Panc1 (cell line): Measurements from ENCODE around the gene ACOT13. TPM values are rescaled to one million over a fixed set of nuclear protein-coding genes. Genes with fewer than 3 reads are reported as not detected.
A peak's percentile ranks its signal among the peaks of the same experiment; 100 is the strongest.

Experiments
- ATAC-seq: fragments of 200-7000 bp; cut with Tn5 transposase; 2 replicates; pipeline ENCODE4 v1.9.1; 2020; ENCODE audit warnings: mild to moderate bottlenecking, moderate library complexity
- Bru-seq: library from RNA; stranded (reverse); fragments of 400-500 nt; gene quantifications from one replicate; lab custom pipeline; 2021; lab: Mats Ljungman, UMichigan
- BruChase-seq, 2 experiments: library from RNA; stranded (reverse); fragments of 400-500 nt; gene quantifications; one replicate each; lab custom pipeline; 2021; lab: Mats Ljungman, UMichigan
- BruUV-seq: library from RNA; stranded (reverse); fragments of 400-500 nt; replicated peaks from 2 replicates; lab custom pipeline; 2021; lab: Mats Ljungman, UMichigan
- CTCF ChIA-PET: fragments of 300-600 bp; sonication (Branson Sonifier 250); formaldehyde crosslinking; loops from one replicate; lab custom pipeline; 2022; ENCODE audit warnings: antibody characterized with exemption; lab: Charles Lee
- POLR2A ChIA-PET: fragments of 300-600 bp; sonication (Branson Sonifier 250); formaldehyde crosslinking; loops from one replicate; lab custom pipeline; 2022; ENCODE audit warnings: antibody characterized with exemption; lab: Charles Lee
- DNase-seq: peaks from one replicate; pipeline ENCODE4 v3.0.0-alpha.2; 2010; ENCODE audit warnings: low read depth, low spot score
- H3K27ac ChIP-seq: 2 replicates; pipeline ENCODE4 v1.5.1; 2011; ENCODE audit warnings: mild to moderate bottlenecking, low read length, inconsistent platforms
- H3K27me3 ChIP-seq: fragments of 200-500 bp; sonication (Bioruptor generic); 2 replicates; pipeline ENCODE4 v1.6.0; 2014; ENCODE audit warnings: low read length, inconsistent platforms; ENCODE audit not compliant: control insufficient read depth, insufficient read depth
- H3K36me3 ChIP-seq: fragments of 200-500 bp; sonication (Bioruptor generic); 2 replicates; pipeline ENCODE4 v1.5.1; 2014; ENCODE audit warnings: inconsistent platforms, mild to moderate bottlenecking, low read length, moderate library complexity; ENCODE audit not compliant: control insufficient read depth, insufficient read depth
- H3K4me1 ChIP-seq: 2 replicates; pipeline ENCODE4 v1.5.1; 2011; ENCODE audit warnings: inconsistent platforms, mild to moderate bottlenecking, low read length, moderate library complexity; ENCODE audit not compliant: control insufficient read depth, insufficient read depth
- H3K4me3 ChIP-seq, 2 experiments: 2 replicates each; pipeline ENCODE4 v1.5.1; 2011 to 2012; ENCODE audit warnings: low read depth in 2 of 2, low read length in 2 of 2, mild to moderate bottlenecking in 2 of 2, inconsistent platforms in 1 of 2, moderate library complexity in 1 of 2
- H3K9me3 ChIP-seq: fragments of 200-500 bp; sonication (Bioruptor generic); 2 replicates; pipeline ENCODE4 v1.5.1; 2014; ENCODE audit warnings: low read depth, mild to moderate bottlenecking, inconsistent platforms, low read length, moderate library complexity; ENCODE audit not compliant: control insufficient read depth, insufficient read depth
- POLR2AphosphoS5 ChIP-seq: IDR thresholded peaks from 2 replicates; pipeline ENCODE4 v1.6.1; 2012; ENCODE audit warnings: mild to moderate bottlenecking, low read depth, low read length, moderate library complexity
- SIN3A ChIP-seq: IDR thresholded peaks from 2 replicates; pipeline ENCODE4 v1.6.1; 2012; ENCODE audit warnings: low read depth, mild to moderate bottlenecking, low read length, moderate library complexity, borderline replicate concordance; ENCODE audit not compliant: insufficient read depth
- TCF7L2 ChIP-seq: IDR thresholded peaks from 2 replicates; pipeline ENCODE4 v1.6.1; 2011; ENCODE audit warnings: mild to moderate bottlenecking, low read depth, low read length, inconsistent platforms
- in situ Hi-C: cut with HindIII; loops from 2 replicates; pipeline ENCODE4 v1.10.0; 2016; ENCODE audit warnings: low sequenced_read_pairs, low pct_unique_long_range_greater_than_20kb
- intact Hi-C: fragments of 100-400 bp; cut with micrococcal nuclease; formaldehyde crosslinking; loops from one replicate; pipeline ENCODE4 v1.10.0; 2022; ENCODE audit not compliant: unreplicated experiment
- long read RNA-seq: library from polyadenylated mRNA; unstranded; transcript quantifications from one replicate; pipeline ENCODE4 v2.0.0, GENCODE V29; 2021; ENCODE audit not compliant: unreplicated experiment
- polyA plus RNA-seq: library from polyadenylated mRNA; unstranded; fragments of >200 nt; gene quantifications from one replicate; pipeline ENCODE4 v1.2.1, GENCODE V29; 2012; ENCODE audit warnings: missing spikeins; ENCODE audit not compliant: insufficient read length
- total RNA-seq: library from RNA; stranded (reverse); gene quantifications from one replicate; pipeline ENCODE4 v1.2.1, GENCODE V29; 2021; ENCODE audit not compliant: unreplicated experiment
- TF ChIP-seq, protein P1 (sequence below), 2 experiments: IDR thresholded peaks; 2 replicates each; pipeline ENCODE4 v1.6.1; 2011 to 2012; ENCODE audit warnings: low read depth in 2 of 2, control low read depth in 1 of 2, low read length in 1 of 2, mild to moderate bottlenecking in 1 of 2, moderate library complexity in 1 of 2; ENCODE audit not compliant: insufficient read depth in 1 of 2
- TF ChIP-seq, protein P2 (sequence below): fragments of 450-650 bp; IDR thresholded peaks from 2 replicates; pipeline ENCODE4 v1.5.1; 2017; ENCODE audit warnings: mild to moderate bottlenecking

ACOT13 gene
- total RNA-seq = 31.6 TPM
- 22.4 TPM for polyA plus RNA-seq
- Bru-seq, nascent RNA = percentile 60 among the genes with signal in this experiment
- BruChase-seq, experiment 1, labeled RNA remaining after a 2-hour chase = percentile 63 among the genes with signal in this experiment
- BruChase-seq, experiment 2, labeled RNA remaining after a 6-hour chase = percentile 59 among the genes with signal in this experiment
- long read RNA-seq, full-length matches to known transcripts = 35 of 69 reads
- long read RNA-seq, partial matches to known transcripts = 26 of 69 reads
- long read RNA-seq, other reads (novel, unspliced or antisense) = 8 of 69 reads

DNA sequence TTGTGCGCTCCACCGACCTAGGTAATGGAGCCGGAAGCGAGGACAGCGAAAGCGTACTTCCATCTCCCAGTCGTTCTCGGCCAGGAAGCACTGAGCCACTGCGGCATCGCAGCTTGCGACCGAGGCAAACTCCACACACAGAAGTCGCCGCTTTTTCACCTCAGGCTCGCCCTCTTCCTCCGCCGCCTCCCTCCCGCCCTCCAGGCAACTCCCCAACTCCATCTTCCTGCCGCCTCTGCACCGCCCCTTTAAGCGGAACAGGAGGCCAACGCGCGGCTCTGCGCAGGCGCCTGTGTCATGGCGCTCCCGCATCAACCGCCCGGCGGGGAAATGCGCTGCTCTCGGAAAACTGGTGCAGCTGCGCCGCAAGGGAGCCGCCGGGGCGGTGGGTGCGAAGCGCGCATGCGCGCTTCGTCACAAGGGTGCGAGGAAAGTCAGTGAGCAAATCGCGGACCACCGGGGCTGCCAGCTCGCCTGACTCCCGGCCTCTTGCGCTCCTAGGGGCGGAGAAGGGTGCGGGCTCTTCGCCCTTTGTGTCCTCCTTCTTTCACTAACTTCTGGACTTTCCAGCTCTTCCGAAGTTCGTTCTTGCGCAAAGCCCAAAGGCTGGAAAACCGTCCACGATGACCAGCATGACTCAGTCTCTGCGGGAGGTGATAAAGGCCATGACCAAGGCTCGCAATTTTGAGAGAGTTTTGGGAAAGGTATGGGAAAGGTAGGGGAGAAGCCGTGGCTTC, at the start of gene ACOT13, which contains the start of gene TDP2:
ACOT13 (plus strand) TSS at position 437 of the 737 bp plus-strand sequence; CDS start at position 624, 187 bp downstream.
TDP2 (minus strand) TSS at position 259 of the 737 bp plus-strand sequence; CDS start at position 222, 37 bp downstream.
- in situ Hi-C loops (no loop called here), intact Hi-C loops (no loop called here)
- POLR2A ChIA-PET = no interaction called here
- peaks cover 11% of the 10 kb centered on the region for H3K36me3 ChIP-seq
- H3K27me3 ChIP-seq = no peaks in the 10 kb centered on the region
- TF ChIP-seq SIN3A (no peak), TCF7L2 (peak; percentile 54; the same call in 1 of the 2 replicates), POLR2AphosphoS5 (peak; percentile 87)
- TF ChIP-seq, protein P1, sequence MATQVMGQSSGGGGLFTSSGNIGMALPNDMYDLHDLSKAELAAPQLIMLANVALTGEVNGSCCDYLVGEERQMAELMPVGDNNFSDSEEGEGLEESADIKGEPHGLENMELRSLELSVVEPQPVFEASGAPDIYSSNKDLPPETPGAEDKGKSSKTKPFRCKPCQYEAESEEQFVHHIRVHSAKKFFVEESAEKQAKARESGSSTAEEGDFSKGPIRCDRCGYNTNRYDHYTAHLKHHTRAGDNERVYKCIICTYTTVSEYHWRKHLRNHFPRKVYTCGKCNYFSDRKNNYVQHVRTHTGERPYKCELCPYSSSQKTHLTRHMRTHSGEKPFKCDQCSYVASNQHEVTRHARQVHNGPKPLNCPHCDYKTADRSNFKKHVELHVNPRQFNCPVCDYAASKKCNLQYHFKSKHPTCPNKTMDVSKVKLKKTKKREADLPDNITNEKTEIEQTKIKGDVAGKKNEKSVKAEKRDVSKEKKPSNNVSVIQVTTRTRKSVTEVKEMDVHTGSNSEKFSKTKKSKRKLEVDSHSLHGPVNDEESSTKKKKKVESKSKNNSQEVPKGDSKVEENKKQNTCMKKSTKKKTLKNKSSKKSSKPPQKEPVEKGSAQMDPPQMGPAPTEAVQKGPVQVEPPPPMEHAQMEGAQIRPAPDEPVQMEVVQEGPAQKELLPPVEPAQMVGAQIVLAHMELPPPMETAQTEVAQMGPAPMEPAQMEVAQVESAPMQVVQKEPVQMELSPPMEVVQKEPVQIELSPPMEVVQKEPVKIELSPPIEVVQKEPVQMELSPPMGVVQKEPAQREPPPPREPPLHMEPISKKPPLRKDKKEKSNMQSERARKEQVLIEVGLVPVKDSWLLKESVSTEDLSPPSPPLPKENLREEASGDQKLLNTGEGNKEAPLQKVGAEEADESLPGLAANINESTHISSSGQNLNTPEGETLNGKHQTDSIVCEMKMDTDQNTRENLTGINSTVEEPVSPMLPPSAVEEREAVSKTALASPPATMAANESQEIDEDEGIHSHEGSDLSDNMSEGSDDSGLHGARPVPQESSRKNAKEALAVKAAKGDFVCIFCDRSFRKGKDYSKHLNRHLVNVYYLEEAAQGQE (IDR thresholded peaks at IDR 0.05; ENCODE audit: insufficient read depth in 1 of 2, low read depth in 2 of 2, low read length in 1 of 2) = no peak; a peak in 2 of 4 replicates
- TF ChIP-seq, protein P2, sequence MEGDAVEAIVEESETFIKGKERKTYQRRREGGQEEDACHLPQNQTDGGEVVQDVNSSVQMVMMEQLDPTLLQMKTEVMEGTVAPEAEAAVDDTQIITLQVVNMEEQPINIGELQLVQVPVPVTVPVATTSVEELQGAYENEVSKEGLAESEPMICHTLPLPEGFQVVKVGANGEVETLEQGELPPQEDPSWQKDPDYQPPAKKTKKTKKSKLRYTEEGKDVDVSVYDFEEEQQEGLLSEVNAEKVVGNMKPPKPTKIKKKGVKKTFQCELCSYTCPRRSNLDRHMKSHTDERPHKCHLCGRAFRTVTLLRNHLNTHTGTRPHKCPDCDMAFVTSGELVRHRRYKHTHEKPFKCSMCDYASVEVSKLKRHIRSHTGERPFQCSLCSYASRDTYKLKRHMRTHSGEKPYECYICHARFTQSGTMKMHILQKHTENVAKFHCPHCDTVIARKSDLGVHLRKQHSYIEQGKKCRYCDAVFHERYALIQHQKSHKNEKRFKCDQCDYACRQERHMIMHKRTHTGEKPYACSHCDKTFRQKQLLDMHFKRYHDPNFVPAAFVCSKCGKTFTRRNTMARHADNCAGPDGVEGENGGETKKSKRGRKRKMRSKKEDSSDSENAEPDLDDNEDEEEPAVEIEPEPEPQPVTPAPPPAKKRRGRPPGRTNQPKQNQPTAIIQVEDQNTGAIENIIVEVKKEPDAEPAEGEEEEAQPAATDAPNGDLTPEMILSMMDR = peak; percentile 56
- H3K4me3 ChIP-seq = peak within 1 kb of the TSS; percentile 99 to 100
- ATAC-seq (peak; percentile 98), DNase-seq (peak; percentile 82)
- H3K27ac ChIP-seq = peak within 1 kb of the TSS; percentile 99
- CTCF ChIA-PET = interaction anchor here (0.6 kb wide), 2 partner anchors 87 to 234 kb away, joined by 3 read pairs; no protein-coding TSS in a partner anchor
- no TSS peak for BruUV-seq
- no peaks in the 10 kb centered on the region for H3K9me3 ChIP-seq
- peaks cover 11% of the 10 kb centered on the region for H3K4me1 ChIP-seq

DNA sequence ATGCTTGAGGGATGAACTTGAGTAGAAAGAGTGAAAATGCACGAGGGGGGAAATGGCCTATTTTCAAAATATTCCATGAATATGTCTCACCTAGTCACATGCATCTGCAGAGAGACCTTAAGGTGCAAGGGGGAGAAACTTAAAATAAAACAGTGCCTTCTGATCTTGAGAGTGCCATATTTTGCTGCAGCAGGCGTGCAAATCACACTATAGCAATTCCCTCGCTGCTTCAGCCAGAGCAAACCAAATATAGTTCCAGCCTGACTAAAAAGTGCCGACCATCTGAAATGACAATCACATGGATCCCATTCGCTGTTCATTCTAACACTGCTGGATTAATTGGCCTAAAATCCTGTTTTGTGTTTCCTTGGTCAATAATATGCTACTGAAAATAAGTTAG, 47.2 kb upstream of the ACOT13 start:
- no peak overlapping the region for H3K27ac ChIP-seq
- H3K36me3 ChIP-seq = no peaks in the 10 kb centered on the region
- ChIA-PET CTCF (no interaction called here), POLR2A (no interaction called here)
- in situ Hi-C loops (no loop called here), intact Hi-C loops (no loop called here)
- DNase-seq = no peak
- H3K27me3 ChIP-seq = no peaks in the 10 kb centered on the region
- no peaks in the 10 kb centered on the region for H3K9me3 ChIP-seq
- BruUV-seq = no TSS peak
- ATAC-seq = no peak
- TF ChIP-seq POLR2AphosphoS5 (no peak), SIN3A (no peak), TCF7L2 (no peak)
- TF ChIP-seq, protein P2 = no peak
- TF ChIP-seq, protein P1 (IDR thresholded peaks at IDR 0.05; ENCODE audit: insufficient read depth in 1 of 2, low read depth in 2 of 2, low read length in 1 of 2) = no peak
- no peak overlapping the region for H3K4me3 ChIP-seq
- H3K4me1 ChIP-seq = no peaks in the 10 kb centered on the region
